Fibroblast of skin of right quadriceps (primary cell): ENCODE measurements around the gene CFAP126.
"Not testable (repeated sequence)": the region's sequence is repeated elsewhere in the genome, so short reads cannot be mapped to it uniquely, and the experiment has no call there.

Experiments
- DNase-seq: peaks from one replicate; pipeline ENCODE4 v3.0.0-alpha.2; 2013

Gene CFAP126

DNA sequence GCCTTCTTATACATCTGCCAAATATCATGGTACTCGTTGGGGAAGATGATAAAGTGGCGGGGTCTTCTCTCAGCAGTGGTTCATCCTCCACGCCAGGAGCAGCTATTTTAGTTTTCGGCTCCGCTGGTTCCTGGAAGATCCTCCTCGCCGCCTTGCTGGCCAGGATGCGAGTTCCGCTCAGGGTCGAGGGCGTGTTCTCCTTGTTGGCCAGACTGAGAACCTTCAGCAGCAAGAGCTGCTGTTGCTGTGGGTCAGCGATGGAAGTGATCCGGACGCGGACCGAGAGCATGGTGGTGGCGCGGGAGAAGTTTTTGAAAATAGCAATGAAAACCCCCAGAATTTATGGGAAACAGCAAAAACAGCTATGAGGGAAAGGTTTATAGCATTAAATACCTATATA is 11.4 kb upstream of the CFAP126 start:
- no peak for DNase-seq

DNA sequence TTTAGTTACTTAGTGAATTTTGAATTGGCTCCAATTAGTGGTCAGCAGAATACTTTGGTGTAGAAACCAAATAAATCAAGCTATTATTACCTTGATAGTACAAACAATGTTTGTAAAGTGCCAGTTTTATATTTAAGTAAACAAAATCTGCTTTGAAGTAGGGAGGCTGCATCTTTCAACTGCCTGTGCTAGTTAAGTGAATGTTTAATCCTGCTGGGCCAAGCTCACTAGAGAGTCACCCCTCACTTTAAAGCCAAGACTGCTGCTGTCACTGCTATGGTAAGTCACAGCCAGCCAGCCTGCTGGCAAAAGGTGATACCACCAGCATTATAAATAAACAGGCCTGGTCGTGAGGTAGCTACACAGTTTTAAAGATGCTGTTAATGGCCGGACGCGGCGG is 10.3 kb upstream of the CFAP126 start:
- DNase-seq = no peak

DNA sequence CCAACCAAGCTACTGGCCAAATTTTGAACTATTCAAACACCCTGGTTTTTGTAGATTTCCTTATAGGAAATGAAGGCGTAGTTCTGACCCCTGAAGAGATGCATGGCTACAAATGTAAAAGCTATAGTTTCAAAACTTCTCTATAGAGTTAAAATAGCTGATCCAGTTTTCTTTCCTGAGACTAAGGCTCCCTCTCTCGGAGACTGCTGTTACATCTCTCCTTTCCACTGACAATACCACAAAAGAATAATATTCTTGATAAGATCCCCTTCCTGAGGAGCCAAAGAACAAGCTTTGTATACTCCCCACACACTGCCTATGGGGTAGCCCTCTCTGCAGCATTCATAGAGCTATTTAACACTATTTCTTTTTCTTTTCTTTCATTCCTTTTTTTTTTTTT is 6.7 kb upstream of the CFAP126 start:
- DNase-seq = no peak

DNA sequence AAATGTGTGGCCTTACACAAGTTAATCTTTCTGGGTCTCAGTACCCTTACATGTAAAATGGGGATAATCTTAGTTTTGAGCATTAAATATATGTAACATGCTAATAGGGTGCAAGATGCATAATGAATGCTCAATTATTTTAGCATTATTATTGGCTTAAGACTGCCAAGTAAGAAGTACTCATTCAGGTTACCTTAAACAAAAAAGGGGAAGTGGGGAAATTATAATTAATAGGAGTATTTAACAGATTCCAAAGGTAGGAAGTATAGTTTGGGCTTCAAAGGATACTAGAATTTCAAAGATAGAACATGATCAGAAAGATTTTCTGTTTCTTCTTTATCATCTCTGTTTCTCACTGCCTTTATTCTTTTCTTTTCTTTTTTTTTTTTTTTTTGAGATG is 5.8 kb upstream of the CFAP126 start:
- DNase-seq = no peak

DNA sequence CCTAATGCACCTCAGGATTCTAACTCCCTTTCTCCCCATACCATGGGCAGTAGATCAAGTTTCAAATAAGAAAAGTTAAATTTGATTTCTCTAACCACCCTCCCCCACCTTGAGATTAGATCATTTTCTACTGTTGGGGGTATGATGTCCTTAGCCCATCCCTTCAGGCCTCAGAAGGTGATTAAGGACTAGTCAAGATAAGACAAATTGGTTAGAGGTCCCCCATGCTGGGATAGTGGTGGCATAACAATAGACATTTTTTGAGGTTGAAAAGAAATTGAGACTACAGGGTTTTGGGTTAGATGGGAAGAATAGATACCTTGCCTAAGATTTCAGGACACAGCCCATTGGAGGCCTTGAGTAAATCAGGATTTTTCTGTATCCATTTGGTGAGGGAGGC is 2.5 kb downstream of the CFAP126 start:
- DNase-seq = no peak

DNA sequence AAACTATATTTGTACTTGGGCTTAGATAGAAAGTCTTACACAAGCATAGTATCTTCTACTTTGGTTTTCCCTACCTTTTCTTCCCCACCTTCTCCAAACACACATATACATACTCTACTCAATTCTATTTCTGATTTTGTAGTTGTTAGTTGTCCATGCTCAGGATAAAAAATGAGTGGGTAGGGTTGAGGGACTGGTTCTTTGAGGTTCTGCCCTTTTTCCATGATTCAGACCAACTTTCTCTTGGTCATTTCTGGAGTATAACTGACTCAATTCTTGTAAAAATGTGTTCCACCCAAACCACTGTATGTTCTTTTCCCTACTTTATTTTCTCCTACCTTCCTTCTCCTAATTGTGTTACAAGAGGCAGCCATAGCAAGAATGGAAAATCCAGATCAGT is 3.3 kb downstream of the CFAP126 start:
- no peak for DNase-seq

DNA sequence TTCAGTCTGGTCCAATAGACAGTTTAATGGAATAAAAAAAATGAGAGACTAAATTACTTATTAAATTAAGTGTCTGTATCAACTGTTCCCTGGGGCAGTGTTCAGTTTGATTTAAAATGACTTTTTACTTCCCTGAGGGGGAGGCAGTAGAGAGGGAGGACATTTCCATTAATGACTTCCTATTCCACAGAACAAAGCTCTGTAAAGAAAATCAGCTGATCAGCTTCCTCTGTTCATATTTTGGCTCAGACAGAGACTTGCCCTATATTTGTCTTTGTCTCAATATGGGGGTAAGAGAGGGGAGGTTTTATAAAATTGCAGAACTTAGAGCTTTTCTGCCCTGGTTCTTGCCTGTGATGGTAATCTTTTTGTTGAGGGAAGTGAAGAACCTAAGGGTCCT is 8.4 kb downstream of the CFAP126 start:
- no peak for DNase-seq

DNA sequence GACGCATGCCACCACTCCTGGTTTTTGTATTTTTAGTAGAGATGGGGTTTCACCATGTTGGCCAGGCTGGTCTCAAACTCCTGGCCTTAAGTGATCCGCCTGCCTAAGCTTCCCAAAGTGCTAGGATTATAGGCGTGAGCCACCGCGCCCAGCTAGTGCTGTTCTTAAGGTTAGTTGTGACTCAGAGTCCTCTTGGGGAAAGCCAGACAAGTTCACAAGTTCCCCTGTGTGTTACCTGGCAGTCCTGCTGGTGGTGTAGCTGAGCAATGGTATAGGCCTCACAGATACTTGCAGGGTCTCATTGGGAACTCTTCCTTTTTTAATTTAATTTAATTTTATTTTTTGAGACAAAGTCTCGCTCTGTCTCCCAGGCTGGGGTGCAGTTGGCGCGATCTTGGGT is 10.6 kb downstream of the CFAP126 start:
- no peak for DNase-seq

DNA sequence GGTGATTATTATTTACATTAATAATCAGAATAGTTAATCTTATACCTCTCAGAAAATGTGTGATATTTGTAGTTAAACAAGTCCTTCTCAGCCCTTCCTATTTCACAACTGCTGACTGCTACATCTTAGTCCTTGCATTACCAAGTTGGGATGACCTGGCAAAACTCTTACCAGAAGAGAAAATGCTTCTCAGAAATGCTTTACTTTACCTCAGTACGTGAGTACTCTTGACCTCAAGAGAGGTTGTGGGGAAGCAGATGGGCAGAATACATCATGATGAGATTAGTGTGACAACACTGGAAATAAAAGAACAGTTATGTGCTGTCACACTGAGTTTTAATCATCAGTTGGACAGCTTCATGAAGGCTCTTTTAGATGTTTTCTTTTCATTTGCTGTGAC is 16.2 kb downstream of the CFAP126 start:
- no peak for DNase-seq

DNA sequence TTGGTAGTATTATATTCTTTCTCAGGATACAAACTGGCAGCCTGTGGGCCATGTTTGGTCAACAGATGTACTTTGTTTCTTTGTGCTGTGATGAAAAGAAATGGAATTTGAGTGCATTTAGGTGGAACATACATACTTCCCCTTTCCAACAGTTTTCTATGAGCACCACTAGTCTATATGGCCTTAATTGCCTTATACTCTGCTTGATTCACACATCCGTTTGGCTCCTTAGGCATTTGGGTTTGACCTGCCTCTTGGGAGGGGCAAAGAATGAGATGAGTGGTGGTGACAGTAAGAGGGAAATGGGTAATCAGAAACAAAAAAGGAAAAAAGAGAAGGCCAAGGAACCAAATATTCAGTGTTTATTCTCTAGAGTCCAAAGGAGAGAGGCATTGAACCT is 17.0 kb downstream of the CFAP126 start:
- DNase-seq = no peak

DNA sequence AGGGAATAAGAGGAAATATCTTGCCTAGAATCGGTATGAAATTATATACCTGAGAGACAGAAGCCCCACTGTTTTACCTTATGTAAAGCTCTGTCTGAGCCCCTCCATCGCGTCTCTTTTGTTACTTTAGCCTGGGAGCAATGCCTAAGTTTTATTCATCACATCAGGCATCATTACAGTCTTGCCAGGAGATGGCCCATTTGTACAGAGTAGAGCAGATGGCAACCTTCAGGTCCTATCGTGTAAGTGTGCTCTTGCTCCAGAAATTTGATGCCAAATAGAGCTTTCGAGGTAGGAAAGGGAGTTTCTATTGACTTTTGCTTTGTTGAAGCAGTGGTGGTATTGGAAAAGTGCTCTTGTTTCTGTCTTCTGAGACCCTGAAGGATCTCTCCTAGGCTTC is 24.9 kb downstream of the CFAP126 start:
- no peak for DNase-seq

DNA sequence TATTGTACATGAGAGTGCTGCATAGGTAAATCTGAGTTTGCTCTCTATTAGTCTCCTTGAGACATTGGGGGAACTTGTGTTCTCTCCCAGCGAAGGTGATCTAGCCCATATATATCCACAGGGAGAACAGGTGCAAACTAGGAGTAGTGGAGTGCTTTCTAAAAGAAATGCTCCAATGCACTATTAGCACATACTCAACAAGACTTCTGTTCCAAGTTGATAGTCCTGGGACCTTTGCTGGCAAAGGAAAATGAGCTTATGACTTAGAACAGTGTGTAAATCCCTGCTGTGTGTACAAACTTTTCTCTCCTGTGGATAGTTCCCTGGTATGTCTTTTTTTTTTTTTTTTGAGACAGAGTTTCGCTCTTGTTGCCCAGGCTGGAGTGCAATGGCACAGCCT is 25.5 kb downstream of the CFAP126 start:
- no peak for DNase-seq

DNA sequence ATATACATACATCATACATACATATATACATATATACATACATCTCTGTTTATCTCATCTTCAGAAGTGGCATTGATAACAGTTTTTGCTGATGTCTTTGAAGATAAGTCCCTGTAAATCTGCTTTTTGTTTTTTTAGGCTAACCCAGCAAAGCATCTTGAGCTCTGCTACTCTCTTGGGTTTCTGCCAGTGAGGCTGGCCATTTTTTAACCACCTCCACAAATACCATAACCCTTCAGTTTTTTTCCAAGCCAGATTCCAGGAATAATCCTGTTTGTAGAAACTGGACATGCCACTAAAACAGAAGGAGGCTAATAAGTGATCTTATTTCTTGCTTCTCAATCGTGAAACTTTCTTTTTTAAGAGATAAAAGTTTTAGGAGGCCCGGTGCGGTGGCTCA is 31.9 kb downstream of the CFAP126 start:
- DNase-seq = no peak

DNA sequence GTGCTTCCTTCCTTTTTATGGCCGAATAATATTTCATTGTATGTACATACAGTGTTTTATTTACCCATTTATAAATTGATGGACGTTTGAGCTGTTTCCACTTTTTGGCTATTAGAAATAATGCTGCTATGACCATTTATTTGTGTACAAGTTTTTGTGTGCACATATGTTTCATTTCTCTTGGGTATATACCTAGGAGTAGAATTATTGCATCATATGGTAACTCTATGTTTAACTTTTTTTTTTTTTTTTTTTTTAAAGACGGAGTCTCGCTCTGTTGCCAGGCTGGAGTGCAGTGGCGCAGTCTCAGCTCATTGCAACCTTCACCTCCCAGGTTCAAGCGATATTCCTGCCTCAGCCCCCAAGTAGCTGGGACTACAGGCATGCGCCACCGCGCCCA is 34.5 kb downstream of the CFAP126 start:
- DNase-seq = no peak

DNA sequence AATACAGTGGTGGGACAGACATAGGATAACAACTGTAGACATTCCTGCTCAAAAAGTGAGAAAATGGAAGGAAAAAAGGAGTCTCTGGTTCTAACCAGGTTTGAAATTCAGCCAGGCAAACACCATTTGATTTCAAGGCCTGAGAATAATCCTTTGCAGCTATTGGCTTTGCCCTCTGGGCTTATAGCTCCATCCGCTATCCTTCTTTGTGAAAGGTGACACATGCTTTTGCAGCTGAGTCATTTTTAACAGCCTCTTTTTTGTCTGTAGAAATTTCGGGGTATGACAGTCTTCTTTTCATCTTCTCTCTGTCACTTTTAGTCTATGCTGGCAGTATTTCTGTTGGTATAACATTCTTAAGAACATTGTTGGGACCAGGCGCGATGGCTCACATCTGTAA is 37.3 kb downstream of the CFAP126 start:
- DNase-seq = no peak

DNA sequence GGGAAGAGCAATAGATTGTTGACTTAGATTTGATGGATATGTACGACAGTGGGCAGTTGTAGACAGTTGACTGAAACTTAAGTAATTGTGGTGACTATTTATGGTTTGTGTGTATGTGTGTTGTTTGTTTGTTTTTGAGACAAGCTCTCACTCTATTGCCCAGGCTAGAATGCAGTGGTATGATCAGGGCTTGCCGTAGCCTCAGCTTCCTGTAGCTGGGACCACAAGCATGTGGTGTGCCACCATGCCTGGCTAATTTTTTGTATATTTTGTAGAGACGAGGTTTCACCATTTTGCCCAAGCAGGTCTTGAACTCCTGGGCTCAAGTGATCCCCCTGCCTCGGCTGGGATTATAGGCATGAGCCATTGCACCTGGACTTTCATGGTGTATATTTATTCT is 43.7 kb downstream of the CFAP126 start:
- DNase-seq = no peak

DNA sequence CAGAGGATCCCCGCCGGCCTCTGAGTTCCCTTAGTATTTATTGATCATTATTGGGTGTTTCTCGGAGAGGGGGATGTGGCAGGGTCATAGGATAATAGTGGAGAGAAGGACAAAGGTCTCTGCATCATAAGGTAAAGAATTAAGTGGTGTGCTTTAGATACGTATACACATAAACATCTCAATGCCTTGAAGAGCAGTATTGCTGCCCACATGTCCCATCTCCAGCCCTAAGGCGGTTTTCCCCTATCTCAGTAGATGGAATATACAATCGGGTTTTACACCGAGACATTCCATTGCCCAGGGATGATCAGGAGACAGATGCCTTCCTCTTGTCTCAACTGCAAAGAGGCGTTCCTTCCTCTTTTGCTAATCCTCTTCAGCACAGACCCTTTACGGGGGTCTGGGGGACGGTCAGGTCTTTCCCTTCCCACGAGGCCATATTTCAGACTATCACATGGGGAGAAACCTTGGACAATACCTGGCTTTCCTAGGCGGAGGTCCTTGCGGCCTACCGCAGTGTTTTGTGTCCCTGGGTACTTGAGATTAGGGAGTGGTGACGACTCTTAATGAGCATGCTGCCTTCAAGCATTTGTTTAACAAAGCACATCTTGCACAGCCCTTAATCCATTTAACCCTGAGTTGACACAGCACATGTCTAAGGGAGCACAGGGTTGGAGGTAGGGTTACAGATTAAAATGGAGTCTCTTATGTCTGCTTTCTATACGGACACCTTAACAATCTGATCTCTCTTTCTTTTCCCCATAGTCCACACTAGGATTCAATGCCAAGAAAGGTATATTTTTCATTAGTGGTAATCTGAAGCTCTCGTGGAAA is 51.6 kb downstream of the CFAP126 start:
- not testable (repeated sequence) for DNase-seq
